ENCODE results near the gene SYF2. TPM values are rescaled to one million over a fixed set of nuclear protein-coding genes. Genes with fewer than 3 reads are reported as not detected.

Gene SYF2
- 30.1 to 35.7 TPM (median 35.3 TPM) in 3 replicates for total RNA-seq (2021)
- Bru-seq, nascent RNA = percentile 83 among the genes with signal in this experiment
- long read RNA-seq, experiment 1, transcript SYF2-201 (7 exons, 1,345 nt) = major isoform, 117 of 132 reads
- long read RNA-seq, experiment 1, partial matches to known transcripts = 11 of 132 reads
- long read RNA-seq, experiment 1, other reads (novel, unspliced or antisense) = 3 of 132 reads
- long read RNA-seq, experiment 2, transcript SYF2-201 (7 exons, 1,345 nt) = major isoform, 50 of 78 reads
- long read RNA-seq, experiment 2, partial matches to known transcripts = 27 of 78 reads
- long read RNA-seq, experiment 2, other reads (novel, unspliced or antisense) = 1 of 78 reads
- long read RNA-seq, experiment 3, transcript SYF2-201 (7 exons, 1,345 nt) = major isoform, 369 of 404 reads
- long read RNA-seq, experiment 3, partial matches to known transcripts = 17 of 404 reads
- long read RNA-seq, experiment 3, other reads (novel, unspliced or antisense) = 10 of 404 reads

DNA sequence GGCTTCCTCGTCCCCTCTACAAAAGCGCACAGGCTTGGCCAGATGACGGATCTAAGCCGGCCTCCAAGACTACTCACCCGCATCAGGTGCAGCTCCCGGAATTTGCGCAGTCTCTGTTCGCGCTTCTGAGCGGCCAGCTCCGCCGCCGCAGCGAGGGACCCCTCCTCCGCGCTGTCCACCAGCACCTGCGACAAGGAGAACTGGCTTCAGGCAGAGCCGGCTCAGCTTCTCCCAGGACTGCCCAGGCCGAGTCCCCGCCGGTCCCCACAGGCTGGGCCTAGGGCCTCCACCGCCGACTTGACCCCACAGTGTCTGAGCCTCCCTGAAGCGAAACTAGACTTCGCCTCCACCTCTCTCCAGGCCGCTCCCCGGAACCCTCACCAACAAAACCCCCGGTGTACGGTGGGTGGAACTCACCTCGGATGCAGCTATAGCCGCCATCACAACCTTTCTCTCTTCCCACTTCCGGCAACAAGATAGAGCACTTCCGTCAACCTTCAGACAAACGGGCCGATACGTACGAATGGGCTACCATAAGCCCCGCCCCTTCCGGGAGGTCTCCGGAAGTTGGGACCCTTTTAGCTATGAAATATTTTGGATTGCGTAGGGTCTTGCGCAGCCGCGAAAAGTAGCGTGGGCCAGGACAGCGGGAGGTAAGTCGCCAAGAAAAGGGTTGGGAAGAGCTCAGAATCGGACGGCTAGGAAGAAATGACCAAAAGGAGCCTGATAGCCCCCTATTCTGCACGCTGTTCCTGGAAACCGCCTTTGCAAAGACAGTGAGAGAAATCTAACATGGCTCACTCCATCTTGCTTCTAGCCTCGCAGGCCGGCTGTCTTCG is at the start of gene SYF2:
Gene SYF2, minus strand, starts transcription at position 476 of the 839 bp plus-strand sequence. Its CDS starts 35 bp downstream, at position 441.
- Mint-ChIP-seq H3K27ac (no peak within 1 kb of the TSS; the same call in 1 of the 2 replicates), H3K4me1 (peaks cover 14% of the 10 kb centered on the region), H3K27me3 (ENCODE audit: low read depth) (no peaks in the 10 kb centered on the region), H3K4me3 (no peak within 1 kb of the TSS), H3K36me3 (peaks cover 31% of the 10 kb centered on the region), H3K9me3 (no peaks in the 10 kb centered on the region)
- ATAC-seq = peak; percentile 76
- CTCF ChIA-PET = interaction anchor here (0.9 to 1.9 kb wide), 9 partner anchors 9 to 544 kb away, joined by 3 to 11 read pairs (median 4); partner anchors contain the start of gene RSRP1
- peak; percentile 89 for DNase-seq (ENCODE audit: low spot score)
- POLR2A ChIA-PET = interaction anchor here (0.6 to 2.4 kb wide), 6 partner anchors 16 to 797 kb away, joined by 3 to 21 read pairs (median 3); partner anchors contain the start of genes CLIC4 and RSRP1
- TF ChIP-seq, protein P1, sequence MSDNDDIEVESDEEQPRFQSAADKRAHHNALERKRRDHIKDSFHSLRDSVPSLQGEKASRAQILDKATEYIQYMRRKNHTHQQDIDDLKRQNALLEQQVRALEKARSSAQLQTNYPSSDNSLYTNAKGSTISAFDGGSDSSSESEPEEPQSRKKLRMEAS (CRISPR knock-in tag; IDR thresholded peaks at IDR 0.05) = 0 out of 2 replicates have a peak, but pooled peaks have one; percentile 58
- TF ChIP-seq, protein P2, sequence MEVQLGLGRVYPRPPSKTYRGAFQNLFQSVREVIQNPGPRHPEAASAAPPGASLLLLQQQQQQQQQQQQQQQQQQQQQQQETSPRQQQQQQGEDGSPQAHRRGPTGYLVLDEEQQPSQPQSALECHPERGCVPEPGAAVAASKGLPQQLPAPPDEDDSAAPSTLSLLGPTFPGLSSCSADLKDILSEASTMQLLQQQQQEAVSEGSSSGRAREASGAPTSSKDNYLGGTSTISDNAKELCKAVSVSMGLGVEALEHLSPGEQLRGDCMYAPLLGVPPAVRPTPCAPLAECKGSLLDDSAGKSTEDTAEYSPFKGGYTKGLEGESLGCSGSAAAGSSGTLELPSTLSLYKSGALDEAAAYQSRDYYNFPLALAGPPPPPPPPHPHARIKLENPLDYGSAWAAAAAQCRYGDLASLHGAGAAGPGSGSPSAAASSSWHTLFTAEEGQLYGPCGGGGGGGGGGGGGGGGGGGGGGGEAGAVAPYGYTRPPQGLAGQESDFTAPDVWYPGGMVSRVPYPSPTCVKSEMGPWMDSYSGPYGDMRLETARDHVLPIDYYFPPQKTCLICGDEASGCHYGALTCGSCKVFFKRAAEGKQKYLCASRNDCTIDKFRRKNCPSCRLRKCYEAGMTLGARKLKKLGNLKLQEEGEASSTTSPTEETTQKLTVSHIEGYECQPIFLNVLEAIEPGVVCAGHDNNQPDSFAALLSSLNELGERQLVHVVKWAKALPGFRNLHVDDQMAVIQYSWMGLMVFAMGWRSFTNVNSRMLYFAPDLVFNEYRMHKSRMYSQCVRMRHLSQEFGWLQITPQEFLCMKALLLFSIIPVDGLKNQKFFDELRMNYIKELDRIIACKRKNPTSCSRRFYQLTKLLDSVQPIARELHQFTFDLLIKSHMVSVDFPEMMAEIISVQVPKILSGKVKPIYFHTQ (CRISPR knock-in tag; IDR thresholded peaks at IDR 0.05) = no peak
- TF ChIP-seq NR1H2 (CRISPR knock-in tag; IDR thresholded peaks at IDR 0.05) (no peak), ZNF232 (CRISPR knock-in tag; IDR thresholded peaks at IDR 0.05) (0 out of 2 replicates have a peak, but pooled peaks have one; percentile 46), SP1 (CRISPR knock-in tag; conservative IDR thresholded peaks at IDR 0.05) (peak; percentile 90), MXD4 (CRISPR knock-in tag; IDR thresholded peaks at IDR 0.05; ENCODE audit: borderline replicate concordance) (no peak), CREM (CRISPR knock-in tag; IDR thresholded peaks at IDR 0.05) (no peak), GABPB1 (CRISPR knock-in tag; IDR thresholded peaks at IDR 0.05) (peak; percentile 83), ZNF423 (CRISPR knock-in tag; IDR thresholded peaks at IDR 0.05) (no peak), FOXP1 (CRISPR knock-in tag; IDR thresholded peaks at IDR 0.05; ENCODE audit: borderline replicate concordance) (peak; percentile 68), CBFB (CRISPR knock-in tag; IDR thresholded peaks at IDR 0.05; ENCODE audit: low read depth) (no peak), FOXK1 (CRISPR knock-in tag; IDR thresholded peaks at IDR 0.05) (peak; percentile 100), IRF2 (CRISPR knock-in tag; IDR thresholded peaks at IDR 0.05; ENCODE audit: borderline replicate concordance, low read depth) (no peak)
- TF ChIP-seq, protein P3, sequence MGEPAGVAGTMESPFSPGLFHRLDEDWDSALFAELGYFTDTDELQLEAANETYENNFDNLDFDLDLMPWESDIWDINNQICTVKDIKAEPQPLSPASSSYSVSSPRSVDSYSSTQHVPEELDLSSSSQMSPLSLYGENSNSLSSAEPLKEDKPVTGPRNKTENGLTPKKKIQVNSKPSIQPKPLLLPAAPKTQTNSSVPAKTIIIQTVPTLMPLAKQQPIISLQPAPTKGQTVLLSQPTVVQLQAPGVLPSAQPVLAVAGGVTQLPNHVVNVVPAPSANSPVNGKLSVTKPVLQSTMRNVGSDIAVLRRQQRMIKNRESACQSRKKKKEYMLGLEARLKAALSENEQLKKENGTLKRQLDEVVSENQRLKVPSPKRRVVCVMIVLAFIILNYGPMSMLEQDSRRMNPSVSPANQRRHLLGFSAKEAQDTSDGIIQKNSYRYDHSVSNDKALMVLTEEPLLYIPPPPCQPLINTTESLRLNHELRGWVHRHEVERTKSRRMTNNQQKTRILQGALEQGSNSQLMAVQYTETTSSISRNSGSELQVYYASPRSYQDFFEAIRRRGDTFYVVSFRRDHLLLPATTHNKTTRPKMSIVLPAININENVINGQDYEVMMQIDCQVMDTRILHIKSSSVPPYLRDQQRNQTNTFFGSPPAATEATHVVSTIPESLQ (CRISPR knock-in tag; IDR thresholded peaks at IDR 0.05) = no peak
- TF ChIP-seq, protein P4, sequence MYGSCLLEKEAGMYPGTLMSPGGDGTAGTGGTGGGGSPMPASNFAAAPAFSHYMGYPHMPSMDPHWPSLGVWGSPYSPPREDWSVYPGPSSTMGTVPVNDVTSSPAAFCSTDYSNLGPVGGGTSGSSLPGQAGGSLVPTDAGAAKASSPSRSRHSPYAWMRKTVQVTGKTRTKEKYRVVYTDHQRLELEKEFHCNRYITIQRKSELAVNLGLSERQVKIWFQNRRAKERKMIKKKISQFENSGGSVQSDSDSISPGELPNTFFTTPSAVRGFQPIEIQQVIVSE (CRISPR knock-in tag; IDR thresholded peaks at IDR 0.05; ENCODE audit: borderline replicate concordance) = no peak
- TF ChIP-seq, protein P5, sequence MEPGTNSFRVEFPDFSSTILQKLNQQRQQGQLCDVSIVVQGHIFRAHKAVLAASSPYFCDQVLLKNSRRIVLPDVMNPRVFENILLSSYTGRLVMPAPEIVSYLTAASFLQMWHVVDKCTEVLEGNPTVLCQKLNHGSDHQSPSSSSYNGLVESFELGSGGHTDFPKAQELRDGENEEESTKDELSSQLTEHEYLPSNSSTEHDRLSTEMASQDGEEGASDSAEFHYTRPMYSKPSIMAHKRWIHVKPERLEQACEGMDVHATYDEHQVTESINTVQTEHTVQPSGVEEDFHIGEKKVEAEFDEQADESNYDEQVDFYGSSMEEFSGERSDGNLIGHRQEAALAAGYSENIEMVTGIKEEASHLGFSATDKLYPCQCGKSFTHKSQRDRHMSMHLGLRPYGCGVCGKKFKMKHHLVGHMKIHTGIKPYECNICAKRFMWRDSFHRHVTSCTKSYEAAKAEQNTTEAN (CRISPR knock-in tag; IDR thresholded peaks at IDR 0.05) = peak; percentile 72; the same call in 1 of the 2 replicates
- TF ChIP-seq, protein P6, sequence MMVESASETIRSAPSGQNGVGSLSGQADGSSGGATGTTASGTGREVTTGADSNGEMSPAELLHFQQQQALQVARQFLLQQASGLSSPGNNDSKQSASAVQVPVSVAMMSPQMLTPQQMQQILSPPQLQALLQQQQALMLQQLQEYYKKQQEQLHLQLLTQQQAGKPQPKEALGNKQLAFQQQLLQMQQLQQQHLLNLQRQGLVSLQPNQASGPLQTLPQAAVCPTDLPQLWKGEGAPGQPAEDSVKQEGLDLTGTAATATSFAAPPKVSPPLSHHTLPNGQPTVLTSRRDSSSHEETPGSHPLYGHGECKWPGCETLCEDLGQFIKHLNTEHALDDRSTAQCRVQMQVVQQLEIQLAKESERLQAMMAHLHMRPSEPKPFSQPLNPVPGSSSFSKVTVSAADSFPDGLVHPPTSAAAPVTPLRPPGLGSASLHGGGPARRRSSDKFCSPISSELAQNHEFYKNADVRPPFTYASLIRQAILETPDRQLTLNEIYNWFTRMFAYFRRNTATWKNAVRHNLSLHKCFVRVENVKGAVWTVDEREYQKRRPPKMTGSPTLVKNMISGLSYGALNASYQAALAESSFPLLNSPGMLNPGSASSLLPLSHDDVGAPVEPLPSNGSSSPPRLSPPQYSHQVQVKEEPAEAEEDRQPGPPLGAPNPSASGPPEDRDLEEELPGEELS (CRISPR knock-in tag; IDR thresholded peaks at IDR 0.05) = peak; percentile 58; the same call in 1 of the 2 replicates
- TF ChIP-seq, protein P7, sequence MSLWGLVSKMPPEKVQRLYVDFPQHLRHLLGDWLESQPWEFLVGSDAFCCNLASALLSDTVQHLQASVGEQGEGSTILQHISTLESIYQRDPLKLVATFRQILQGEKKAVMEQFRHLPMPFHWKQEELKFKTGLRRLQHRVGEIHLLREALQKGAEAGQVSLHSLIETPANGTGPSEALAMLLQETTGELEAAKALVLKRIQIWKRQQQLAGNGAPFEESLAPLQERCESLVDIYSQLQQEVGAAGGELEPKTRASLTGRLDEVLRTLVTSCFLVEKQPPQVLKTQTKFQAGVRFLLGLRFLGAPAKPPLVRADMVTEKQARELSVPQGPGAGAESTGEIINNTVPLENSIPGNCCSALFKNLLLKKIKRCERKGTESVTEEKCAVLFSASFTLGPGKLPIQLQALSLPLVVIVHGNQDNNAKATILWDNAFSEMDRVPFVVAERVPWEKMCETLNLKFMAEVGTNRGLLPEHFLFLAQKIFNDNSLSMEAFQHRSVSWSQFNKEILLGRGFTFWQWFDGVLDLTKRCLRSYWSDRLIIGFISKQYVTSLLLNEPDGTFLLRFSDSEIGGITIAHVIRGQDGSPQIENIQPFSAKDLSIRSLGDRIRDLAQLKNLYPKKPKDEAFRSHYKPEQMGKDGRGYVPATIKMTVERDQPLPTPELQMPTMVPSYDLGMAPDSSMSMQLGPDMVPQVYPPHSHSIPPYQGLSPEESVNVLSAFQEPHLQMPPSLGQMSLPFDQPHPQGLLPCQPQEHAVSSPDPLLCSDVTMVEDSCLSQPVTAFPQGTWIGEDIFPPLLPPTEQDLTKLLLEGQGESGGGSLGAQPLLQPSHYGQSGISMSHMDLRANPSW (CRISPR knock-in tag; conservative IDR thresholded peaks at IDR 0.05; ENCODE audit: low read depth) = no peak
- TF ChIP-seq, protein P8, sequence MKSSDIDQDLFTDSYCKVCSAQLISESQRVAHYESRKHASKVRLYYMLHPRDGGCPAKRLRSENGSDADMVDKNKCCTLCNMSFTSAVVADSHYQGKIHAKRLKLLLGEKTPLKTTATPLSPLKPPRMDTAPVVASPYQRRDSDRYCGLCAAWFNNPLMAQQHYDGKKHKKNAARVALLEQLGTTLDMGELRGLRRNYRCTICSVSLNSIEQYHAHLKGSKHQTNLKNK (CRISPR knock-in tag; IDR thresholded peaks at IDR 0.05) = no peak
- TF ChIP-seq, protein P9, sequence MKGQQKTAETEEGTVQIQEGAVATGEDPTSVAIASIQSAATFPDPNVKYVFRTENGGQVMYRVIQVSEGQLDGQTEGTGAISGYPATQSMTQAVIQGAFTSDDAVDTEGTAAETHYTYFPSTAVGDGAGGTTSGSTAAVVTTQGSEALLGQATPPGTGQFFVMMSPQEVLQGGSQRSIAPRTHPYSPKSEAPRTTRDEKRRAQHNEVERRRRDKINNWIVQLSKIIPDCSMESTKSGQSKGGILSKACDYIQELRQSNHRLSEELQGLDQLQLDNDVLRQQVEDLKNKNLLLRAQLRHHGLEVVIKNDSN (CRISPR knock-in tag; IDR thresholded peaks at IDR 0.05) = no peak

Data from WTC11 (cell line).